ENCODE results near the gene SEPTIN7.
A peak's percentile ranks its signal among the peaks of the same experiment; 100 is the strongest.
"Not testable (repeated sequence)": the region's sequence is repeated elsewhere in the genome, so short reads cannot be mapped to it uniquely, and the experiment has no call there.

The SEPTIN7 gene

GRCh38 chr7:35800718-35801391 is at the start of gene SEPTIN7:
Gene SEPTIN7 (plus strand): TSS chr7:35801057. CDS start chr7:35801210, 153 bp downstream.
- DNase-seq = peak; percentile 99

GRCh38 chr7:35752742-35753141 is 48.1 kb upstream of the SEPTIN7 start:
- DNase-seq = no peak

- DNase-seq = no peak
Measured at GRCh38 chr7:35753761-35754603, 46.9 kb upstream of the SEPTIN7 start.

- no peak for DNase-seq
Measured at GRCh38 chr7:35754741-35755140, 46.1 kb upstream of the SEPTIN7 start.

- DNase-seq = no peak
Measured at GRCh38 chr7:35755711-35756110, 45.1 kb upstream of the SEPTIN7 start.

GRCh38 chr7:35756453-35756852 is 44.4 kb upstream of the SEPTIN7 start:
- not testable (repeated sequence) for DNase-seq

GRCh38 chr7:35757574-35757973 is 43.3 kb upstream of the SEPTIN7 start:
- DNase-seq = no peak

GRCh38 chr7:35758421-35758820 is 42.4 kb upstream of the SEPTIN7 start:
- DNase-seq = no peak

- no peak for DNase-seq
Measured at GRCh38 chr7:35760143-35760745, 40.6 kb upstream of the SEPTIN7 start.

- DNase-seq = no peak
Measured at GRCh38 chr7:35761871-35762677, 38.8 kb upstream of the SEPTIN7 start.

GRCh38 chr7:35762781-35763180 is 38.1 kb upstream of the SEPTIN7 start:
- DNase-seq = no peak

GRCh38 chr7:35768346-35768745 is 32.5 kb upstream of the SEPTIN7 start:
- DNase-seq = no peak

- DNase-seq = no peak
Measured at GRCh38 chr7:35771776-35772175, 29.1 kb upstream of the SEPTIN7 start.

- DNase-seq = no peak
Measured at GRCh38 chr7:35773994-35774393, 26.9 kb upstream of the SEPTIN7 start.

GRCh38 chr7:35776686-35777085 is 24.2 kb upstream of the SEPTIN7 start:
- DNase-seq = no peak

GRCh38 chr7:35777121-35777520 is 23.7 kb upstream of the SEPTIN7 start:
- DNase-seq = no peak

- DNase-seq = no peak
Measured at GRCh38 chr7:35780070-35780469, 20.8 kb upstream of the SEPTIN7 start.

GRCh38 chr7:35781200-35781701 is 19.6 kb upstream of the SEPTIN7 start:
- no peak for DNase-seq

GRCh38 chr7:35781767-35782515 is 18.9 kb upstream of the SEPTIN7 start:
- DNase-seq = no peak

- DNase-seq = no peak
Measured at GRCh38 chr7:35784332-35784731, 16.5 kb upstream of the SEPTIN7 start.

GRCh38 chr7:35785250-35785649 is 15.6 kb upstream of the SEPTIN7 start:
- DNase-seq = no peak

GRCh38 chr7:35787925-35788324 is 12.9 kb upstream of the SEPTIN7 start:
- no peak for DNase-seq

All from NCI-H1105 (cell line).